ENCODE data around the gene EEF1B2.

EEF1B2 gene

GRCh38 chr2:206125901-206126300, 33.8 kb upstream of the EEF1B2 start:
- TF ChIP-seq SIN3A (IDR thresholded peaks at IDR 0.05; ENCODE audit: borderline replicate concordance, insufficient read depth, low read length) (no peak), POLR2AphosphoS5 (IDR thresholded peaks at IDR 0.05; ENCODE audit: low read depth, low read length) (no peak), REST (IDR thresholded peaks at IDR 0.05; ENCODE audit: insufficient read depth in 1 of 2, low read depth in 2 of 2, low read length in 2 of 2) (no peak)

- TF ChIP-seq FOXP2 (optimal IDR thresholded peaks at IDR 0.05; ENCODE audit: borderline replicate concordance, extremely low read depth, extremely low read length, insufficient read depth) (no peak), SIN3A (IDR thresholded peaks at IDR 0.05; ENCODE audit: borderline replicate concordance, insufficient read depth, low read length) (no peak), POLR2AphosphoS5 (IDR thresholded peaks at IDR 0.05; ENCODE audit: low read depth, low read length) (no peak), TAF1 (IDR thresholded peaks at IDR 0.05; ENCODE audit: borderline replicate concordance, insufficient read depth, low read length) (no peak), REST (IDR thresholded peaks at IDR 0.05; ENCODE audit: insufficient read depth in 1 of 2, low read depth in 2 of 2, low read length in 2 of 2) (no peak)
Observed at GRCh38 chr2:206127656-206128055, 32.0 kb upstream of the EEF1B2 start.

DNA sequence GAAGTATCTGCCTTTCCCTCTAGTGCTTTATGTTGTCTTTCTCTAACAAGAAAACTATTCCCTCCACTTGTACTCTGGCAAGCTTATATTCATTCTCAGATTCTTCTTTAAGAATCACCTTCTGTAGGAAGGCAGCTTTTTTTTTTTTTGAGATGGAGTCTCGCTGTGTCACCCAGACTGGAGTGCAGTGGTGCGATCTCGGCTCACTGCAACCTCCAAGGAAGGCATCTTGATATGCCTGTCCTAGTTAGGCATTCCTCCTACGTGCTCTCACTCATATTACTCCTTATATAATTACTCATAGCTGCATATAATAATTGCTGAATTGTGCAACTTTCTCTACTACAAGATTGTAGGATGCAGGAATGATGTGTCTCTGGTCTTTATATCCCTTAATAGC, 16.2 kb upstream of the EEF1B2 start:
- TF ChIP-seq POLR2AphosphoS5 (IDR thresholded peaks at IDR 0.05; ENCODE audit: low read depth, low read length): no peak
- no peak for TF ChIP-seq REST (IDR thresholded peaks at IDR 0.05; ENCODE audit: insufficient read depth in 1 of 2, low read depth in 2 of 2, low read length in 2 of 2)
- no peak for TF ChIP-seq FOXP2 (optimal IDR thresholded peaks at IDR 0.05; ENCODE audit: borderline replicate concordance, extremely low read depth, extremely low read length, insufficient read depth)
- TF ChIP-seq TAF1 (IDR thresholded peaks at IDR 0.05; ENCODE audit: borderline replicate concordance, insufficient read depth, low read length): no peak
- no peak for TF ChIP-seq SIN3A (IDR thresholded peaks at IDR 0.05; ENCODE audit: borderline replicate concordance, insufficient read depth, low read length)

DNA sequence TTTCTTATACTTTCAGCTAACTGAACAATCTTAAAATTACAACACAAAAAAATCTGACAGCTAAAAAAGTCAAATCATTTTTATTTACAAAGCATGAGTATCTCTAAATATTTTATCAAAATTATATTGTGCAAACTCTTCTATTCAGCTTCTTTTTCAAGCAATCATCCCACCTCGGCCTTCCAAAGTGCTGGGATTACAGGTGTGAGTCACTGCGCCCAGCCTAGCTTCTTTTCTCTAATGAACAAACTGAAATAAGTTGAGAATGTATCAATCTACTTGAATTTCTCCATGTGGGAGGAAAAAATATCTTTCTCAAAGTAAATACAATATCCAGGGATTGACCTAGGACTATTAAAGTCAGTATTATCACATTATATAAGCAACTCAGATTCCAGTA, 15.3 kb upstream of the EEF1B2 start:
- TF ChIP-seq REST (IDR thresholded peaks at IDR 0.05; ENCODE audit: insufficient read depth in 1 of 2, low read depth in 2 of 2, low read length in 2 of 2): no peak
- no peak for TF ChIP-seq FOXP2 (optimal IDR thresholded peaks at IDR 0.05; ENCODE audit: borderline replicate concordance, extremely low read depth, extremely low read length, insufficient read depth)
- no peak for TF ChIP-seq SIN3A (IDR thresholded peaks at IDR 0.05; ENCODE audit: borderline replicate concordance, insufficient read depth, low read length)
- TF ChIP-seq POLR2AphosphoS5 (IDR thresholded peaks at IDR 0.05; ENCODE audit: low read depth, low read length): no peak
- no peak for TF ChIP-seq TAF1 (IDR thresholded peaks at IDR 0.05; ENCODE audit: borderline replicate concordance, insufficient read depth, low read length)

- TF ChIP-seq FOXP2 (optimal IDR thresholded peaks at IDR 0.05; ENCODE audit: borderline replicate concordance, extremely low read depth, extremely low read length, insufficient read depth): no peak
- no peak for TF ChIP-seq SIN3A (IDR thresholded peaks at IDR 0.05; ENCODE audit: borderline replicate concordance, insufficient read depth, low read length)
- no peak for TF ChIP-seq POLR2AphosphoS5 (IDR thresholded peaks at IDR 0.05; ENCODE audit: low read depth, low read length)
- no peak for TF ChIP-seq TAF1 (IDR thresholded peaks at IDR 0.05; ENCODE audit: borderline replicate concordance, insufficient read depth, low read length)
- TF ChIP-seq REST (IDR thresholded peaks at IDR 0.05; ENCODE audit: insufficient read depth in 1 of 2, low read depth in 2 of 2, low read length in 2 of 2): no peak
Observed at GRCh38 chr2:206145665-206146064, 14.0 kb upstream of the EEF1B2 start.
